ENCODE measurements around the gene CEACAM16.

CEACAM16 gene

DNA sequence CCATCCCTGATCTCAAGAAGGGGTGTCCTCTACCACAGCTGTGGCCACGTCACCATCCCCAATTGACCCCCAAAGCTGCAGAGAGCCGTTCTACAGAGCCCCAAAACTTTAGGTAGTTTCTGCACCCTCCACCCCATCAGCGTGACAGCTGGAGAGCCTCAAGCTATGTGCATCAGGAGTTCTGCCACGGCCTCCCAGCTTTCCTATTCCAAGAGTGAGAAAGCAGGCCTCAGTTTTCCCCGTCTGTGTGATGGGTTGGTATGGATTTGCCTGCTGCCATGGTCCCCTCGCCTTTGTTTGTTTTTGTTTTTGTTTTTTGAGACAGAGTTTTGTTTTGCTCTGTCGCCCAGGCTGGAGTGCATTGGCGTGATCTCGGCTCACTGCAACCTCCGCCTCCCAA lies 51.0 kb downstream of the CEACAM16 start:
- H3K4me1 Mint-ChIP-seq: peaks cover 79% of the 10 kb centered on the region
- no peaks in the 10 kb centered on the region for H3K27me3 Mint-ChIP-seq
- no peak for DNase-seq (ENCODE audit: low spot score in 2 of 2)
- peak overlapping the region; percentile 85 for H3K4me3 Mint-ChIP-seq
- H3K9me3 Mint-ChIP-seq: no peaks in the 10 kb centered on the region
- H3K27ac Mint-ChIP-seq (ENCODE audit: low read depth): peak overlapping the region; percentile 93
- no peak for ATAC-seq (replicated peaks; ENCODE audit: extremely low read depth, poor library complexity, severe bottlenecking)
- peaks cover 37% of the 10 kb centered on the region for H3K36me3 Mint-ChIP-seq (ENCODE audit: insufficient read depth)

DNA sequence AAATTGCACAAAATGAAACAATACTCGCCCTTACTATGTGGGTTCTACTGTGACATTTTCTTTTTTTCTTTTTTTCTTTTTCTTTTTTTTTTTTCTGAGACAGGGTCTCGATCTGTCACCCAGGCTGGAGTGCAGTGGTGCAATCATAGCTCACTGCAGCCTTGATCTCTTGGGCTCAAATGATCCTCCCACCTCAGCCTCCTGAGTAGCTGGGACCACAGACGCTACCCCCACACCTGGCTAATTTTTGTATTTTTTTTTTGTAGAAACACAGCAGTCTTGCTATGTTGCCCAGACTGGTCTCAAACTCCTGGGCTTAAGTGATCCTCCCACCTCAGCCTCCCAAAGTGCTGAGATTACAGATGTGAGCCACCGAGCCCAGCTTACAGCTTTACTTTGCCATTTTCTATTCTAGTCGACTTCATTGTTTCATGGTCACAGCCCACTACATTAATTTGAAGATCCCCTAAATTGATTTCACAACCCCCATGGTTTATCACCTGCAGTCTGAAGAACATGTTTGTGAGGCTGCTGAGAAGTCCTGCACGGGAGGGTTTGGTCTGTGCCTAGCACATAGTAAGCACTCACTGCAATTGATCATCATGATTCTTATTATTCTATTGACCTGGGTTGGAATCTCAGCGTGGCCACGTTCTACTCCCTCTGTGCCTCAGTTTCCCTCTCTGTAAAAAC lies 53.3 kb downstream of the CEACAM16 start:
- ATAC-seq (replicated peaks; ENCODE audit: extremely low read depth, poor library complexity, severe bottlenecking) (no peak), DNase-seq (ENCODE audit: low spot score in 2 of 2) (no peak)
- H3K4me3 Mint-ChIP-seq: peak overlapping the region; percentile 88
- peak overlapping the region; percentile 93 for H3K27ac Mint-ChIP-seq (ENCODE audit: low read depth)
- no peaks in the 10 kb centered on the region for H3K9me3 Mint-ChIP-seq
- peaks cover 74% of the 10 kb centered on the region for H3K4me1 Mint-ChIP-seq
- H3K36me3 Mint-ChIP-seq (ENCODE audit: insufficient read depth): peaks cover 40% of the 10 kb centered on the region
- no peaks in the 10 kb centered on the region for H3K27me3 Mint-ChIP-seq

DNA sequence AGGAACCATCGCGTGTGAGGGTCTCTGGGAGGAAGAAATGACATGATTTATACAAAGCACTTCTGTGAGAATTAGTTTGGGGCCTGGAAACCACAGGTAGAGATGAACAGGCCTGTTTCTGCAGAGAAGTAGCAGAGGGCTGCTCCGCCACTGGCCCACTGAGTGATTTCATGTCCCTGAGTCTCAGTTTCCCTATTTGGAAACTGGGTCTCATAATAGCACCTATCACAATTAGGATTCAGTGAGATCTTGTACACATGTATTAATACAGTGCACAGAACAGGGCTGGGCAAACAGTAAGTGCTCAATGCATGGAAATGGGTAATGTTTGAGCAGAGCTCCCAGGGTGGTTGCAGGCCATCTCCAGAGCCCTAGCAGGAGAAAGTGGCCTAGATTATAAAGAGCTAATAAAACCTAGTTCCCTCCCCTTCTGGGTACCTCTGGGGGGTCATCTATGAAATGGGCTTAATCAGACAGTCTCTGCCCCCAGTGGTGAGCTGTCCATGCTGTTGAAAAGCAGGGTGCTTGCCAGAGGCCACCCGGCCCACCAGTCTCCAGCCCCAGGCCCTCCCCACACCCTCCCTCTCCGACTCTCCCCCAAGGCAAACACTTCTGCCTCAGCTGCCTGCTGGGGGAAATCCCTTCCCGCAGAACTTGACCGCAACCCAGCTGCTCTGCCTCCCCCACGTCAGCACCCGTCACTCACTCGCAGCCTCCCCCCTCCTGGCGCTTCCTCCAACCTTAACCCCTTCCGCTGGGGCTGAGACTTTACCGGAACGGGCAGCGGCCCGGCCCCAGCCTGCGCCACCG lies 54.1 kb downstream of the CEACAM16 start:
- Mint-ChIP-seq H3K4me1 (peaks cover 66% of the 10 kb centered on the region), H3K4me3 (peak overlapping the region; percentile 88), H3K9me3 (no peaks in the 10 kb centered on the region), H3K36me3 (ENCODE audit: insufficient read depth) (peaks cover 45% of the 10 kb centered on the region), H3K27ac (ENCODE audit: low read depth) (peak overlapping the region; percentile 93), H3K27me3 (no peaks in the 10 kb centered on the region)
- peak; percentile 80 for ATAC-seq (replicated peaks; ENCODE audit: extremely low read depth, poor library complexity, severe bottlenecking)
- DNase-seq (ENCODE audit: low spot score in 2 of 2): peak; percentile 88 to 96

DNA sequence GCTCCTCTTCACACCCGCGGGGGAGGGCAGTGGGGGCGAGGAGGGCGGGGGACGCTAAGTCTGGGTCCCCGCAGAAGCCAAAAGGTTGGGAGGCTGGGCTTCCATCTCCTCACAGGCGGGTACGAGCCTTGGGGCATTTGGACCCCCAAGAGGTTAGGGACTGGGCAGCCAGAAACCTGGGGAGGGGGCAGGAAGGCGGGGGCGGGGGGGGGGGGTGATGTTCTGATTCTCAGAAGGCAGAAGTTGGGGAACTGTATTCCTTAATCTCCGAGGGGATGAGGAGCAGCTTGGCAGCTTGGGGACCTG lies 54.6 kb downstream of the CEACAM16 start:
- peaks cover 46% of the 10 kb centered on the region for H3K36me3 Mint-ChIP-seq (ENCODE audit: insufficient read depth)
- H3K4me3 Mint-ChIP-seq: peak overlapping the region; percentile 88
- ATAC-seq (replicated peaks; ENCODE audit: extremely low read depth, poor library complexity, severe bottlenecking): no peak
- no peaks in the 10 kb centered on the region for H3K9me3 Mint-ChIP-seq
- no peak for DNase-seq (ENCODE audit: low spot score in 2 of 2)
- peak overlapping the region; percentile 93 for H3K27ac Mint-ChIP-seq (ENCODE audit: low read depth)
- peaks cover 63% of the 10 kb centered on the region for H3K4me1 Mint-ChIP-seq
- H3K27me3 Mint-ChIP-seq: no peaks in the 10 kb centered on the region

DNA sequence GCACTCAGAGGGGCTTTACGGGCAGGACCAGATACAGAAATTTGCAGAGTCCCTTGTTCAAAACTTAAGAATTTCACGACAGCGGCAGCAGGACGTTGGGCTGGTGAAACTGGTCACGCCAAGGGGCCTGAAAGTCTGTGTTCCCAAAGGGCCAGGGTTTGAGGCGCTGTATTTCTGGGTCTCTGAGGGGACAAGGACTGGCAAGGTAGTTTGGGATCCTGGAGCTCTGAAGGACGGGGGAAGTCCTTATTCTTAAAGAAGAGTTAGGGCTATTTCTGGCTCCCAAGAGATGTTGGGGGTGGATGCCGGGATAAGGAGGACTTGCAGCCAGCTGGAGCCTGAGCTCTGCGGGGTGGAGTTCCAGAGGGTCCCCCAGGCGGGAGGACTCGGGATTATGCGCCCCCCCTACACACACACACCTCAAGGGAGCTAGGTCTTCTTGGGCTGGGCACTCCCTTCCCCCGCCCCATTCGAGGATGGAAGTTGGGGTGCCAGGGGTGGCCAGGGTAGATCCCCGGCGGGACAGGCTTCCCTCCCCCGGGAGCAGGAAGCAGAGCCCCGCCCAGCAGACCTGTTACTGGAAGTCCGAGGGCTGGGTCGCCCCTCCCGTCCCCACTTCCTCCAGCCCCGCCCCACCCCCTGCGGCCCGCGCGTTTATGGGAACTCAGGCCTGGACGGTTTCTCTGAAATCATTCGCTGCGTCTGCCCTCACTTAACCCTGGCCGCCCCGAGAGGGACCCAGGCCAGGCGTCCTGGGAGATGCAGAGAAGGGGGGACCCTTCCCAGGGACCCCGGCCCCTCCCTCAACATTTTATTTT lies 55.2 kb downstream of the CEACAM16 start:
- H3K27me3 Mint-ChIP-seq: no peaks in the 10 kb centered on the region
- peak; percentile 21 to 29 for DNase-seq (ENCODE audit: low spot score in 2 of 2)
- peak; percentile 21 for ATAC-seq (replicated peaks; ENCODE audit: extremely low read depth, poor library complexity, severe bottlenecking)
- peaks cover 45% of the 10 kb centered on the region for H3K36me3 Mint-ChIP-seq (ENCODE audit: insufficient read depth)
- H3K9me3 Mint-ChIP-seq: no peaks in the 10 kb centered on the region
- peaks cover 60% of the 10 kb centered on the region for H3K4me1 Mint-ChIP-seq
- peak overlapping the region; percentile 88 for H3K4me3 Mint-ChIP-seq
- peak overlapping the region; percentile 93 for H3K27ac Mint-ChIP-seq (ENCODE audit: low read depth)

DNA sequence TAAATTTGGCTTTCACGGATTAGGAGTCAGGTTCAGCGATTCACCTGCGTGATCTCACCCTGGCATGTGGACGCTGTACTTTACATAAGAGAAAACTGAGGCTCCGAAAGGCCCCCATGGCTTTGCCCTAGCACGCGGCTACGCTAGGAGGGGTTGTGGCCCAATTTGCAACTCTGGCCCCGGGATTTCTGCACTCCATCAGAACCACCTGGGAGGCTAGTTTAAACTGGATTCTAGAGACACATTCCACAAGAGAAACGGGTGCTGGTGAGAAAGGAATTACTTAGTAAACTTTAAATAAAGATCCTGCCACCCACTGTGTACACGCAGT lies 55.8 kb downstream of the CEACAM16 start:
- no peaks in the 10 kb centered on the region for H3K9me3 Mint-ChIP-seq
- ATAC-seq (replicated peaks; ENCODE audit: extremely low read depth, poor library complexity, severe bottlenecking) (no peak), DNase-seq (ENCODE audit: low spot score in 2 of 2) (no peak)
- H3K27me3 Mint-ChIP-seq: no peaks in the 10 kb centered on the region
- peak overlapping the region; percentile 93 for H3K27ac Mint-ChIP-seq (ENCODE audit: low read depth)
- H3K4me1 Mint-ChIP-seq: peaks cover 56% of the 10 kb centered on the region
- H3K36me3 Mint-ChIP-seq (ENCODE audit: insufficient read depth): peaks cover 42% of the 10 kb centered on the region
- H3K4me3 Mint-ChIP-seq: peak overlapping the region; percentile 88

DNA sequence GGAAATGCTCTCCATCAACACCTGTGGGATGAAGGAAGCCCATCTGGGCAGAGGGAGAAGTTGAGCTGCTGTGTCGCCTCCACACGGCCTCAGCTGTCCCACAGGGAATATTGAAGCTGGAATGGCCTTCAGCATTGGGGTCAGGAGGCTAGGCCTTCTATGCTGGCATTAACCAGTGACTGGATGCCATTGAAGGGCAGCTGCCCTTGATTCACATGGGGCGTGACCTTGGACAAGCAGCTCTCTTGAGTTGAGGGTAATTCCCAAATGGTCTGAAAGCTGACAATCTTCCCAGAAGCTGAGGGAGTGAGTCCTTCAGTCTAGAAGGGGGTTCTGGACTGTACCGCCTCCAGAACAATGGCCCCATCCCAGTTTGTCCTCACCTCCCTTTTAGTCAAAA lies 56.3 kb downstream of the CEACAM16 start:
- DNase-seq (ENCODE audit: low spot score in 2 of 2): no peak
- Mint-ChIP-seq H3K4me1 (peaks cover 56% of the 10 kb centered on the region), H3K4me3 (peak overlapping the region; percentile 88), H3K27me3 (no peaks in the 10 kb centered on the region), H3K9me3 (no peaks in the 10 kb centered on the region), H3K36me3 (ENCODE audit: insufficient read depth) (peaks cover 43% of the 10 kb centered on the region), H3K27ac (ENCODE audit: low read depth) (peak overlapping the region; percentile 93)
- ATAC-seq (replicated peaks; ENCODE audit: extremely low read depth, poor library complexity, severe bottlenecking): no peak

DNA sequence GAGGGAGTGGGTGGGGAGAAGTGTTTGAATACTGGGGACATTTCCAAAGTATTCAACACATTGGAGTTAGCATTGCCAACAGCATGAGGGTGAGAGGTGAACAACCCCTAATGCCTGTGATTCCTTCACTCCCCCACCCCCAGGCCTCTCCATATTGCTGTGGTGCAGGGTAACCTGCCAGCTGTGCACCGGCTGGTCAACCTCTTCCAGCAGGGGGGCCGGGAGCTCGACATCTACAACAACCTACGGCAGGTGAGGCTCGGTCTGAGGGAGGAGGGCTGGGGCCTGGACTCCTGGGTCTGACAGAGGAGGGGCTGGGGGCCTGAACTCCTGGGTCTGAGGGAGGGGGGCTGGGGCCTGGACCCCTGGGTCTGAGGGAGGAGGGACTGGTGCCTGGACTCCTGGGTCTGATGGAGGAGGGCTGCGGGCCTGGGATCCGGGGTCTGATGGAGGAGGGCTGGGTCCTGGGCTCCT lies 57.2 kb downstream of the CEACAM16 start:
- H3K27ac Mint-ChIP-seq (ENCODE audit: low read depth): peak overlapping the region; percentile 93
- DNase-seq (ENCODE audit: low spot score in 2 of 2) (no peak), ATAC-seq (replicated peaks; ENCODE audit: extremely low read depth, poor library complexity, severe bottlenecking) (no peak)
- H3K9me3 Mint-ChIP-seq: no peaks in the 10 kb centered on the region
- peaks cover 48% of the 10 kb centered on the region for H3K36me3 Mint-ChIP-seq (ENCODE audit: insufficient read depth)
- peaks cover 55% of the 10 kb centered on the region for H3K4me1 Mint-ChIP-seq
- no peaks in the 10 kb centered on the region for H3K27me3 Mint-ChIP-seq
- H3K4me3 Mint-ChIP-seq: no peak overlapping the region

DNA sequence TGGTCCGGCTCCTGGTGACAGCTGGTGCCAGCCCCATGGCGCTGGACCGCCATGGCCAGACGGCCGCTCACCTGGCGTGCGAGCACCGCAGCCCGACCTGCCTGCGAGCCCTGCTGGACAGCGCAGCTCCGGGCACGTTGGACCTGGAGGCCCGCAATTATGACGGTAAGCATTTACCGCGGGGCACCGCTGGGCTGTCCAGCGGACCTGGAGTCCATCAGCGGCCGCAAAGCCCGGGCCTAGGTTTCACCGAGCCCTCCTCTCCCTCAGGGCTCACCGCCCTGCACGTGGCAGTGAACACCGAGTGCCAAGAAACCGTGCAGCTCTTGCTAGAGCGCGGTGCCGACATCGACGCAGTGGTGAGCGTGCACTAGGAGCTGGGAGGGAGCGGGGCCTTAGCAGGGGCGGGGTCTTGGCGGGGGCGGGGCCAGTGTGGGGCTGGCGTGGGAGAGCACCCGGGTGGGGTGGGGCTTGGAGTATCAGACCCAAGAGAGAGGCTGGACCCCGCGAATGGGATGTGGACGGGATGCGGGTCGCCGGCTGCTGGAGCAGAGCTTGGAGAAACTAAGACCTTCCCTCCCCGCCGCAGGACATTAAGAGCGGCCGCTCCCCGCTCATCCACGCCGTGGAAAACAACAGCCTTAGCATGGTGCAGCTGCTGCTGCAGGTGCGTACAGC lies 58.2 kb downstream of the CEACAM16 start:
- Mint-ChIP-seq H3K9me3 (no peaks in the 10 kb centered on the region), H3K36me3 (ENCODE audit: insufficient read depth) (peaks cover 44% of the 10 kb centered on the region), H3K4me3 (no peak overlapping the region), H3K4me1 (peaks cover 44% of the 10 kb centered on the region), H3K27ac (ENCODE audit: low read depth) (peak overlapping the region; percentile 83), H3K27me3 (no peaks in the 10 kb centered on the region)
- no peak for ATAC-seq (replicated peaks; ENCODE audit: extremely low read depth, poor library complexity, severe bottlenecking)
- DNase-seq (ENCODE audit: low spot score in 2 of 2): no peak

DNA sequence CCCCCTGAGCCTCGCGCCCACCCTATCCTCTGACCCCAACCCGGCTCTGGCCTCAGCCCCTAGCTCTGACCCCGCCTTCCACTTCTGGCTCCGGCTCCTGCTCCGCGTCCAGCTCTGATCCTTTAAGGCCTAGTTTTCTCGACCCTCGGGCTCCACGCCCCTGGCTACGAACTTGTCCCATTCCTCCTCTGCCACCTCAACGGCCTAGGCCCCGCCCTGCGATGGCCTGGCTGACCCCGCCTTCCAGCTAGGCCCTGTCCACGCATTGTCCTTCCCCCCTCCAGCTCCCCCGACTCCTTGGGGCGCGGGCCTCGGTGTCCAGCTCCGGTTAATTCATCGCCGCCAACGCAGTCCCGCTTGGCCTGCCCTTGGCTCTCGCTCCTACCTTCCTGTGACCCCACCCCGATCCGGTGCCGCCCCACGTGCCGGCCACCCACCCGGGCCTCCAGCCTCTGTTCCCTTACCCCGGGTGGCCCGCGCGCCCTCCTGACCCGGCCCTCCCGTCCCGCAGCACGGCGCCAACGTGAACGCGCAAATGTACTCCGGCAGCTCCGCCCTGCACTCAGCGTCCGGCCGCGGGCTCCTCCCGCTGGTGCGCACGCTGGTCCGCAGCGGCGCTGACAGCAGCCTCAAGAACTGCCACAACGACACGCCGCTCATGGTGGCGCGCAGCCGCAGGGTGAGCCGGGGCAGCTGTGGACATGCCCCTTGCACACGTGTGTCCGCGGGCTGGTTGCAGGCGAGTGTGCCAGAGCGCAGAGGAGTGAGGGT lies 59.0 kb downstream of the CEACAM16 start:
- no peak for DNase-seq (ENCODE audit: low spot score in 2 of 2)
- Mint-ChIP-seq H3K27ac (ENCODE audit: low read depth) (peak overlapping the region; percentile 83), H3K4me1 (peaks cover 37% of the 10 kb centered on the region), H3K36me3 (ENCODE audit: insufficient read depth) (peaks cover 41% of the 10 kb centered on the region), H3K27me3 (no peaks in the 10 kb centered on the region), H3K9me3 (no peaks in the 10 kb centered on the region), H3K4me3 (no peak overlapping the region)
- no peak for ATAC-seq (replicated peaks; ENCODE audit: extremely low read depth, poor library complexity, severe bottlenecking)

DNA sequence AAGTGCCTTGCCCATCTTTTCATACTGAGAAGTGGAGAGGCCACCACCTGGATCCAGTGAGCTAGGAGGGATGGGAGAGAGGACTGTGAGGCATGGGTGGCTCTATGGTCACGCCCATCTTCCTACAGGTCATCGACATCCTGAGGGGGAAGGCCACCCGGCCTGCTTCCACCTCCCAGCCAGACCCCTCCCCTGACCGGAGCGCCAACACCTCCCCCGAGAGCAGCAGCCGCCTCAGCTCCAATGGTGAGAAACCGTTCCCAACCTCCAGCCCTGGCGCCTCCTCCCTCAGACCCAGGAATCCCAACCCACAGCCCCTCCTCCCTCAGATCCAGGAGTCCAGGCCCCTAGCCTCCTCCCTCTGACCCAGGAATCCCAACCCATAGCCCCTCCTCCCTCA lies 59.6 kb downstream of the CEACAM16 start:
- no peak for DNase-seq (ENCODE audit: low spot score in 2 of 2)
- no peaks in the 10 kb centered on the region for H3K9me3 Mint-ChIP-seq
- no peaks in the 10 kb centered on the region for H3K27me3 Mint-ChIP-seq
- peaks cover 36% of the 10 kb centered on the region for H3K36me3 Mint-ChIP-seq (ENCODE audit: insufficient read depth)
- no peak for ATAC-seq (replicated peaks; ENCODE audit: extremely low read depth, poor library complexity, severe bottlenecking)
- peaks cover 30% of the 10 kb centered on the region for H3K4me1 Mint-ChIP-seq
- H3K4me3 Mint-ChIP-seq: no peak overlapping the region
- H3K27ac Mint-ChIP-seq (ENCODE audit: low read depth): peak overlapping the region; percentile 83
